ENCODE measurements around the gene RAPGEF1.

DNA sequence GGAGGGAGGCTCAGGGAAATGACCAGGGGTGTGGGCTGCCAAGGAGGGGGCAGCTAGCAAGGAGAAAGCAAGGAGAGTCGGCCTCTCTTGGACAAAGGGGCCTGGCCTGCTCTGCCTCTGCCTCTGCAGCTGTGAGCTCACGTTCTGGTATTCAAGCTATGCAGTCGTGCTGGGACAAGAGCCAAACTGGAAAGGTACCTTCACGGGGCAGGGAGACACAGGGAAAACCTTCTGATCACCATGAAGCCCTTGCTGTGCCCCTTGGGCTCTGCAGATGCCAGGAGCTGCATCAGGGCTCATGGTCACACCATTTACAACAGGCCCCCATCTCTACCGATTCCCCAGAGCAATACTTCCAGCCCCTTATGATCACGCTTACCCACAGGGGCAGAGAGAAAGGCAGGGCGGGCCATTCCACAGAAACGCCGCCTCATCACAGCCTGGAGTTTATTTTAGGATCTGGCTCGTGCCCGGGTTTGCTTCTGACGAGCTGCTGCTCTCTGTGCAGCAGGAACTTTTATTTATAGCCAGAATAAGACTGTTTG is 131.3 kb downstream of the RAPGEF1 start:
- TF ChIP-seq FOXP2 (optimal IDR thresholded peaks at IDR 0.05; ENCODE audit: borderline replicate concordance, extremely low read depth, extremely low read length, insufficient read depth) (no peak), POLR2AphosphoS5 (IDR thresholded peaks at IDR 0.05; ENCODE audit: low read depth, low read length) (no peak), SIN3A (IDR thresholded peaks at IDR 0.05; ENCODE audit: borderline replicate concordance, insufficient read depth, low read length) (no peak)
- TF ChIP-seq, protein P1, sequence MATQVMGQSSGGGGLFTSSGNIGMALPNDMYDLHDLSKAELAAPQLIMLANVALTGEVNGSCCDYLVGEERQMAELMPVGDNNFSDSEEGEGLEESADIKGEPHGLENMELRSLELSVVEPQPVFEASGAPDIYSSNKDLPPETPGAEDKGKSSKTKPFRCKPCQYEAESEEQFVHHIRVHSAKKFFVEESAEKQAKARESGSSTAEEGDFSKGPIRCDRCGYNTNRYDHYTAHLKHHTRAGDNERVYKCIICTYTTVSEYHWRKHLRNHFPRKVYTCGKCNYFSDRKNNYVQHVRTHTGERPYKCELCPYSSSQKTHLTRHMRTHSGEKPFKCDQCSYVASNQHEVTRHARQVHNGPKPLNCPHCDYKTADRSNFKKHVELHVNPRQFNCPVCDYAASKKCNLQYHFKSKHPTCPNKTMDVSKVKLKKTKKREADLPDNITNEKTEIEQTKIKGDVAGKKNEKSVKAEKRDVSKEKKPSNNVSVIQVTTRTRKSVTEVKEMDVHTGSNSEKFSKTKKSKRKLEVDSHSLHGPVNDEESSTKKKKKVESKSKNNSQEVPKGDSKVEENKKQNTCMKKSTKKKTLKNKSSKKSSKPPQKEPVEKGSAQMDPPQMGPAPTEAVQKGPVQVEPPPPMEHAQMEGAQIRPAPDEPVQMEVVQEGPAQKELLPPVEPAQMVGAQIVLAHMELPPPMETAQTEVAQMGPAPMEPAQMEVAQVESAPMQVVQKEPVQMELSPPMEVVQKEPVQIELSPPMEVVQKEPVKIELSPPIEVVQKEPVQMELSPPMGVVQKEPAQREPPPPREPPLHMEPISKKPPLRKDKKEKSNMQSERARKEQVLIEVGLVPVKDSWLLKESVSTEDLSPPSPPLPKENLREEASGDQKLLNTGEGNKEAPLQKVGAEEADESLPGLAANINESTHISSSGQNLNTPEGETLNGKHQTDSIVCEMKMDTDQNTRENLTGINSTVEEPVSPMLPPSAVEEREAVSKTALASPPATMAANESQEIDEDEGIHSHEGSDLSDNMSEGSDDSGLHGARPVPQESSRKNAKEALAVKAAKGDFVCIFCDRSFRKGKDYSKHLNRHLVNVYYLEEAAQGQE (IDR thresholded peaks at IDR 0.05; ENCODE audit: insufficient read depth in 1 of 2, low read depth in 2 of 2, low read length in 2 of 2) = no peak
